ENCODE measurements around the gene B4GALT1. TPM values are rescaled to one million over a fixed set of nuclear protein-coding genes. Genes with fewer than 3 reads are reported as not detected.
A peak's percentile ranks its signal among the peaks of the same experiment; 100 is the strongest.

B4GALT1 gene
- total and polyA plus RNA-seq, 3 experiments from 2014 or later, result 38.0 to 41.6 (median 38.3) TPM

- Mint-ChIP-seq H3K4me1 (peaks cover 1 to 7% (median 3%) of the 10 kb centered on the region in 3 donors), H3K4me3 (no peak overlapping the region), H3K27me3 (peaks cover 0 to 5% of the 10 kb centered on the region in 2 donors), H3K9me3 (no peaks in the 10 kb centered on the region), H3K36me3 (no peaks in the 10 kb centered on the region), H3K27ac (peak overlapping the region in 1 of 8 donors; percentile 30)
- H3K36me3 ChIP-seq (ENCODE audit: insufficient read depth, low read length), result no peaks in the 10 kb centered on the region
- CTCF ChIA-PET, result no interaction called here
- POLR2A ChIA-PET, result no interaction called here
- H3K27ac ChIP-seq (ENCODE audit: low read depth, low read length), result no peak overlapping the region
- peaks cover 5% of the 10 kb centered on the region for H3K4me1 ChIP-seq (ENCODE audit: insufficient read depth, low read length)
- H3K27me3 ChIP-seq (ENCODE audit: insufficient read depth, low read length, poor library complexity, severe bottlenecking), result no peaks in the 10 kb centered on the region
- no peaks in the 10 kb centered on the region for H3K9me3 ChIP-seq (ENCODE audit: low read length)
- no peak for DNase-seq
- H3K4me3 ChIP-seq (ENCODE audit: low read length), result no peak overlapping the region
Observed at GRCh38 chr9:33197279-33198152, 30.4 kb upstream of the B4GALT1 start.

- Mint-ChIP-seq H3K27me3 (peaks cover 0 to 5% of the 10 kb centered on the region in 2 donors), H3K4me3 (no peak overlapping the region), H3K27ac (peak overlapping the region in 1 of 8 donors; percentile 30), H3K36me3 (no peaks in the 10 kb centered on the region), H3K9me3 (no peaks in the 10 kb centered on the region), H3K4me1 (no peaks in the 10 kb centered on the region)
- H3K4me3 ChIP-seq (ENCODE audit: low read length), result no peak overlapping the region
- no peaks in the 10 kb centered on the region for H3K9me3 ChIP-seq (ENCODE audit: low read length)
- no peak overlapping the region for H3K27ac ChIP-seq (ENCODE audit: low read depth, low read length)
- H3K4me1 ChIP-seq (ENCODE audit: insufficient read depth, low read length), result no peaks in the 10 kb centered on the region
- DNase-seq, result no peak
- H3K27me3 ChIP-seq (ENCODE audit: insufficient read depth, low read length, poor library complexity, severe bottlenecking), result no peaks in the 10 kb centered on the region
- H3K36me3 ChIP-seq (ENCODE audit: insufficient read depth, low read length), result no peaks in the 10 kb centered on the region
- CTCF ChIA-PET, result no interaction called here
- POLR2A ChIA-PET, result no interaction called here
Observed at GRCh38 chr9:33196736-33197135, 29.6 kb upstream of the B4GALT1 start.

GRCh38 chr9:33193818-33194217 is 26.7 kb upstream of the B4GALT1 start:
- Mint-ChIP-seq H3K27ac (peak overlapping the region in 1 of 8 donors; percentile 36), H3K4me1 (no peaks in the 10 kb centered on the region), H3K36me3 (no peaks in the 10 kb centered on the region), H3K4me3 (no peak overlapping the region), H3K9me3 (no peaks in the 10 kb centered on the region), H3K27me3 (peaks cover 0 to 5% of the 10 kb centered on the region in 2 donors)
- no peaks in the 10 kb centered on the region for H3K36me3 ChIP-seq (ENCODE audit: insufficient read depth, low read length)
- H3K4me1 ChIP-seq (ENCODE audit: insufficient read depth, low read length), result no peaks in the 10 kb centered on the region
- H3K27me3 ChIP-seq (ENCODE audit: insufficient read depth, low read length, poor library complexity, severe bottlenecking), result no peaks in the 10 kb centered on the region
- no peak overlapping the region for H3K27ac ChIP-seq (ENCODE audit: low read depth, low read length)
- no peak overlapping the region for H3K4me3 ChIP-seq (ENCODE audit: low read length)
- DNase-seq, result no peak
- ChIA-PET CTCF (interaction anchor here (0.6 kb wide), 1 partner anchor 23 kb away, joined by 3 read pairs; no protein-coding TSS in a partner anchor), POLR2A (no interaction called here)
- no peaks in the 10 kb centered on the region for H3K9me3 ChIP-seq (ENCODE audit: low read length)

GRCh38 chr9:33192493-33193255 is 25.5 kb upstream of the B4GALT1 start:
- Mint-ChIP-seq H3K4me1 (no peaks in the 10 kb centered on the region), H3K36me3 (no peaks in the 10 kb centered on the region), H3K9me3 (no peaks in the 10 kb centered on the region), H3K27ac (no peak overlapping the region), H3K27me3 (peaks cover 3 to 4% of the 10 kb centered on the region in 2 donors), H3K4me3 (no peak overlapping the region)
- H3K4me3 ChIP-seq (ENCODE audit: low read length), result no peak overlapping the region
- no peaks in the 10 kb centered on the region for H3K36me3 ChIP-seq (ENCODE audit: insufficient read depth, low read length)
- H3K4me1 ChIP-seq (ENCODE audit: insufficient read depth, low read length), result no peaks in the 10 kb centered on the region
- H3K9me3 ChIP-seq (ENCODE audit: low read length), result no peaks in the 10 kb centered on the region
- DNase-seq, result no peak
- H3K27me3 ChIP-seq (ENCODE audit: insufficient read depth, low read length, poor library complexity, severe bottlenecking), result no peaks in the 10 kb centered on the region
- CTCF ChIA-PET, result interaction anchor here (1.0 kb wide), 1 partner anchor 9 kb away, joined by 3 read pairs; no protein-coding TSS in a partner anchor
- H3K27ac ChIP-seq (ENCODE audit: low read depth, low read length), result no peak overlapping the region
- POLR2A ChIA-PET, result no interaction called here

- Mint-ChIP-seq H3K4me3 (no peak overlapping the region), H3K4me1 (no peaks in the 10 kb centered on the region), H3K36me3 (peaks cover 0 to 2% (median 0%) of the 10 kb centered on the region in 3 donors), H3K27me3 (peaks cover 0 to 10% of the 10 kb centered on the region in 2 donors), H3K27ac (no peak overlapping the region), H3K9me3 (no peaks in the 10 kb centered on the region)
- Histone ChIP-seq H3K4me3 (ENCODE audit: low read length) (no peak overlapping the region), H3K4me1 (ENCODE audit: insufficient read depth, low read length) (no peaks in the 10 kb centered on the region), H3K9me3 (ENCODE audit: low read length) (no peaks in the 10 kb centered on the region), H3K27me3 (ENCODE audit: insufficient read depth, low read length, poor library complexity, severe bottlenecking) (no peaks in the 10 kb centered on the region), H3K36me3 (ENCODE audit: insufficient read depth, low read length) (no peaks in the 10 kb centered on the region), H3K27ac (ENCODE audit: low read depth, low read length) (no peak overlapping the region)
- ChIA-PET POLR2A (interaction anchor here (0.5 to 0.7 kb wide), 2 partner anchors 47 to 49 kb away, joined by 4 read pairs; no protein-coding TSS in a partner anchor), CTCF (interaction anchor here (1.6 kb wide), 1 partner anchor 12 kb away, joined by 5 read pairs; no protein-coding TSS in a partner anchor)
- no peak for DNase-seq
Observed at GRCh38 chr9:33190021-33190705, 23.0 kb upstream of the B4GALT1 start.

GRCh38 chr9:33189331-33189791 is 22.2 kb upstream of the B4GALT1 start:
- Mint-ChIP-seq H3K27ac (no peak overlapping the region), H3K9me3 (no peaks in the 10 kb centered on the region), H3K36me3 (peaks cover 0 to 2% (median 0%) of the 10 kb centered on the region in 3 donors), H3K4me1 (no peaks in the 10 kb centered on the region), H3K4me3 (no peak overlapping the region), H3K27me3 (peaks cover 0 to 10% of the 10 kb centered on the region in 2 donors)
- H3K4me1 ChIP-seq (ENCODE audit: insufficient read depth, low read length), result no peaks in the 10 kb centered on the region
- no peaks in the 10 kb centered on the region for H3K36me3 ChIP-seq (ENCODE audit: insufficient read depth, low read length)
- H3K4me3 ChIP-seq (ENCODE audit: low read length), result no peak overlapping the region
- no peak overlapping the region for H3K27ac ChIP-seq (ENCODE audit: low read depth, low read length)
- DNase-seq, result no peak
- no peaks in the 10 kb centered on the region for H3K27me3 ChIP-seq (ENCODE audit: insufficient read depth, low read length, poor library complexity, severe bottlenecking)
- no peaks in the 10 kb centered on the region for H3K9me3 ChIP-seq (ENCODE audit: low read length)
- ChIA-PET POLR2A (no interaction called here), CTCF (interaction anchor here (1.6 kb wide), 1 partner anchor 11 kb away, joined by 5 read pairs; no protein-coding TSS in a partner anchor)

- Mint-ChIP-seq H3K9me3 (no peaks in the 10 kb centered on the region), H3K4me1 (no peaks in the 10 kb centered on the region), H3K36me3 (peaks cover 0 to 2% (median 0%) of the 10 kb centered on the region in 3 donors), H3K27me3 (peaks cover 0 to 10% of the 10 kb centered on the region in 2 donors), H3K4me3 (no peak overlapping the region), H3K27ac (no peak overlapping the region)
- H3K27me3 ChIP-seq (ENCODE audit: insufficient read depth, low read length, poor library complexity, severe bottlenecking), result no peaks in the 10 kb centered on the region
- no peak for DNase-seq
- no peaks in the 10 kb centered on the region for H3K36me3 ChIP-seq (ENCODE audit: insufficient read depth, low read length)
- ChIA-PET POLR2A (no interaction called here), CTCF (interaction anchor here (1.6 kb wide), 1 partner anchor 10 kb away, joined by 5 read pairs; no protein-coding TSS in a partner anchor)
- no peak overlapping the region for H3K4me3 ChIP-seq (ENCODE audit: low read length)
- H3K9me3 ChIP-seq (ENCODE audit: low read length), result no peaks in the 10 kb centered on the region
- H3K4me1 ChIP-seq (ENCODE audit: insufficient read depth, low read length), result no peaks in the 10 kb centered on the region
- no peak overlapping the region for H3K27ac ChIP-seq (ENCODE audit: low read depth, low read length)
Observed at GRCh38 chr9:33188711-33189110, 21.6 kb upstream of the B4GALT1 start.
